ENCODE results near the gene FNBP1. TPM values are rescaled to one million over a fixed set of nuclear protein-coding genes. Genes with fewer than 3 reads are reported as not detected.

Gene FNBP1
- polyA plus RNA-seq, 2 of the 4 experiments (the other 2 are of a cell fraction) = 10.6 to 15.6 TPM

DNA sequence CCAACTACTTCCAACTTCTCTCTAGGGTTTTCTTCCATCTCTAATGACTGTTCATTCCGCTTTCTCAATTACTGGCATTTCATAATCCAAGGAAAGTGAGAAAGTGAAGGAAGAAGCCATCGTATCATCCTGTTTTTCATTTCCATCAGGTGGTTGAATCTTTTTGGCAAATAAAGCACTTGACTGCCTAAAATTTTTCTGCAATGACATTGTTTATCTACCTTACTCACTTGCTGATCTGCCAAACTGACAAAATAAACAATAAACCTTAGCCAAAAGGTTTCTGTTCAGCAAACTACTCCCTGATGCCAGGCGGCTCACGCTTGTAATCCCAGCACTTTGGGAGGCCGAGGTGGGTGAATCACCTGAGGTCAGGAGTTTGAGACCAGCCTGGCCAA lies 18.4 kb downstream of the FNBP1 start:
- ChIA-PET POLR2A (no interaction called here), CTCF (interaction anchor here (0.6 to 1.7 kb wide), 3 partner anchors 23 to 114 kb away, joined by 3 to 4 read pairs (median 4); no protein-coding TSS in a partner anchor)
- Histone ChIP-seq H3K4me1 (peaks cover 34% of the 10 kb centered on the region), H3K27ac (peak overlapping the region in 1 of 2 experiments; percentile 59; a peak in 3 of 6 replicates), H3K9me3 (peaks cover 5% of the 10 kb centered on the region; the same call in 1 of the 3 replicates), H3K4me2 (peak overlapping the region; percentile 66), H3K4me3 (no peak overlapping the region)
- DNase-seq (ENCODE audit: low read depth in 1 of 2, low spot score in 1 of 2) (peak; percentile 45 to 55), FAIRE-seq (no peak), ATAC-seq (peak in 1 of 2 experiments; percentile 75; a peak in 3 of 6 replicates)
- WGBS (ENCODE audit: missing lambda C conversion rate) = 11% methylated on average over 5 of the region's 5 CpGs
- no peak for TF ChIP-seq MYC (IDR thresholded peaks at IDR 0.05; ENCODE audit: borderline replicate concordance, low read length)
- TF ChIP-seq, protein P1, sequence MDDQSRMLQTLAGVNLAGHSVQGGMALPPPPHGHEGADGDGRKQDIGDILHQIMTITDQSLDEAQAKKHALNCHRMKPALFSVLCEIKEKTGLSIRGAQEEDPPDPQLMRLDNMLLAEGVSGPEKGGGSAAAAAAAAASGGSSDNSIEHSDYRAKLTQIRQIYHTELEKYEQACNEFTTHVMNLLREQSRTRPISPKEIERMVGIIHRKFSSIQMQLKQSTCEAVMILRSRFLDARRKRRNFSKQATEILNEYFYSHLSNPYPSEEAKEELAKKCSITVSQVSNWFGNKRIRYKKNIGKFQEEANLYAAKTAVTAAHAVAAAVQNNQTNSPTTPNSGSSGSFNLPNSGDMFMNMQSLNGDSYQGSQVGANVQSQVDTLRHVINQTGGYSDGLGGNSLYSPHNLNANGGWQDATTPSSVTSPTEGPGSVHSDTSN (IDR thresholded peaks at IDR 0.05) = no peak
- TF ChIP-seq FOSL2 (IDR thresholded peaks at IDR 0.05) = no peak
- peak; percentile 74 for TF ChIP-seq FOSL2 (CRISPR knock-in tag; IDR thresholded peaks at IDR 0.05)
- TF ChIP-seq, protein P2, sequence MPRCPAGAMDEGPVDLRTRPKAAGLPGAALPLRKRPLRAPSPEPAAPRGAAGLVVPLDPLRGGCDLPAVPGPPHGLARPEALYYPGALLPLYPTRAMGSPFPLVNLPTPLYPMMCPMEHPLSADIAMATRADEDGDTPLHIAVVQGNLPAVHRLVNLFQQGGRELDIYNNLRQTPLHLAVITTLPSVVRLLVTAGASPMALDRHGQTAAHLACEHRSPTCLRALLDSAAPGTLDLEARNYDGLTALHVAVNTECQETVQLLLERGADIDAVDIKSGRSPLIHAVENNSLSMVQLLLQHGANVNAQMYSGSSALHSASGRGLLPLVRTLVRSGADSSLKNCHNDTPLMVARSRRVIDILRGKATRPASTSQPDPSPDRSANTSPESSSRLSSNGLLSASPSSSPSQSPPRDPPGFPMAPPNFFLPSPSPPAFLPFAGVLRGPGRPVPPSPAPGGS (IDR thresholded peaks at IDR 0.05) = no peak
- peak; percentile 52; the same call in 1 of the 2 replicates for TF ChIP-seq JUNB (IDR thresholded peaks at IDR 0.05)
- peak; percentile 79; the same call in 1 of the 2 replicates for TF ChIP-seq GATA3 (IDR thresholded peaks at IDR 0.05; ENCODE audit: borderline replicate concordance)
- TF ChIP-seq, protein P3, sequence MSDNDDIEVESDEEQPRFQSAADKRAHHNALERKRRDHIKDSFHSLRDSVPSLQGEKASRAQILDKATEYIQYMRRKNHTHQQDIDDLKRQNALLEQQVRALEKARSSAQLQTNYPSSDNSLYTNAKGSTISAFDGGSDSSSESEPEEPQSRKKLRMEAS (IDR thresholded peaks at IDR 0.05) = peak; percentile 41; the same call in 1 of the 2 replicates
- no peak for TF ChIP-seq CBX8 (IDR thresholded peaks at IDR 0.05)
- peak; percentile 24 for TF ChIP-seq MAFK (IDR thresholded peaks at IDR 0.05; ENCODE audit: partially characterized antibody)
- TF ChIP-seq CEBPB (IDR thresholded peaks at IDR 0.05) = peak in 1 of 2 experiments; percentile 73; a peak in 2 of 4 replicates

DNA sequence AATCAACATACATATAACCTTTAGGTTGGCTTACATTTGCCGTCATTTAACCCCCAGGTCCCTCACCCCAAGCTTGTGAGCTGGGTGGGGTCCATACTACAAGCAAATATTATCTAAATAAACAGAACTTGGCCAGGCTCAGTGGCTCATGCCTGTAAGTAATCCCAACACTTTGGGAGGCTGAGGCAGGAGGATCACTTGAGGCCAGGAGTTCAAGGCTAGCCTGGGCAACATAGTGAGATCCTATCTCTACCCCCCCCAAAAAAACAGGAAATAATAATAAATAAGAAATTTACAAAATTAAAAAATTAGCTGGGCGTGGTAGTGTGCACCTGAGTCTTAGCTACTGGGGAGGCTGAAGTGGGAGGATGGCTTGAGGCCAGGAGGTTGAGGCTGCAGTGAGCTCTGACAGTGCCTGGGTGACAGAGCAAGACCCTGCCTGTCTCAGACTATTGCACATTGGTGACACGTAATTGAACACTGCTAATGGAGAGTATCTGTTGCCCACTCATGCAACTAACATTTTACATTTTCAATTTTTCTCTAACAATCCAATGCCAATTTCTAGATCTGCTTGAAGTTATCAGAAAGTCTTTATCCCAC lies 18.9 kb downstream of the FNBP1 start:
- Histone ChIP-seq H3K27ac (peak overlapping the region in 1 of 2 experiments; percentile 59; a peak in 3 of 6 replicates), H3K4me2 (peak overlapping the region; percentile 66), H3K9me3 (peaks cover 5% of the 10 kb centered on the region; the same call in 1 of the 3 replicates), H3K4me3 (no peak overlapping the region), H3K4me1 (peaks cover 34% of the 10 kb centered on the region)
- CTCF ChIA-PET = interaction anchor here (0.6 to 1.7 kb wide), 4 partner anchors 18 to 114 kb away, joined by 3 to 4 read pairs (median 4); no protein-coding TSS in a partner anchor
- ATAC-seq = 0 out of 6 replicates have a peak, but pooled peaks of 1 of the 2 experiments have one; percentile 17
- no peak for FAIRE-seq
- no peak for DNase-seq (ENCODE audit: low read depth in 1 of 2, low spot score in 1 of 2)
- POLR2A ChIA-PET = no interaction called here
- WGBS (ENCODE audit: missing lambda C conversion rate) = 65% methylated on average over 3 of the region's 3 CpGs
- TF ChIP-seq FOXS1 (CRISPR knock-in tag; IDR thresholded peaks at IDR 0.05) = no peak
- no peak for TF ChIP-seq FOSL2 (IDR thresholded peaks at IDR 0.05)
- no peak for TF ChIP-seq FOSL2 (CRISPR knock-in tag; IDR thresholded peaks at IDR 0.05)
- TF ChIP-seq, protein P4, sequence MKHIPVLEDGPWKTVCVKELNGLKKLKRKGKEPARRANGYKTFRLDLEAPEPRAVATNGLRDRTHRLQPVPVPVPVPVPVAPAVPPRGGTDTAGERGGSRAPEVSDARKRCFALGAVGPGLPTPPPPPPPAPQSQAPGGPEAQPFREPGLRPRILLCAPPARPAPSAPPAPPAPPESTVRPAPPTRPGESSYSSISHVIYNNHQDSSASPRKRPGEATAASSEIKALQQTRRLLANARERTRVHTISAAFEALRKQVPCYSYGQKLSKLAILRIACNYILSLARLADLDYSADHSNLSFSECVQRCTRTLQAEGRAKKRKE (CRISPR knock-in tag; IDR thresholded peaks at IDR 0.05; ENCODE audit: low read depth) = no peak
- TF ChIP-seq EP300 (IDR thresholded peaks at IDR 0.05) = no peak
- no peak for TF ChIP-seq MAFK (IDR thresholded peaks at IDR 0.05; ENCODE audit: partially characterized antibody)
- TF ChIP-seq FOSB (CRISPR knock-in tag; IDR thresholded peaks at IDR 0.05) = no peak
- no peak for TF ChIP-seq NR3C1 (IDR thresholded peaks at IDR 0.05)
- TF ChIP-seq HOXB5 (CRISPR knock-in tag; IDR thresholded peaks at IDR 0.05) = no peak
- TF ChIP-seq, protein P5, sequence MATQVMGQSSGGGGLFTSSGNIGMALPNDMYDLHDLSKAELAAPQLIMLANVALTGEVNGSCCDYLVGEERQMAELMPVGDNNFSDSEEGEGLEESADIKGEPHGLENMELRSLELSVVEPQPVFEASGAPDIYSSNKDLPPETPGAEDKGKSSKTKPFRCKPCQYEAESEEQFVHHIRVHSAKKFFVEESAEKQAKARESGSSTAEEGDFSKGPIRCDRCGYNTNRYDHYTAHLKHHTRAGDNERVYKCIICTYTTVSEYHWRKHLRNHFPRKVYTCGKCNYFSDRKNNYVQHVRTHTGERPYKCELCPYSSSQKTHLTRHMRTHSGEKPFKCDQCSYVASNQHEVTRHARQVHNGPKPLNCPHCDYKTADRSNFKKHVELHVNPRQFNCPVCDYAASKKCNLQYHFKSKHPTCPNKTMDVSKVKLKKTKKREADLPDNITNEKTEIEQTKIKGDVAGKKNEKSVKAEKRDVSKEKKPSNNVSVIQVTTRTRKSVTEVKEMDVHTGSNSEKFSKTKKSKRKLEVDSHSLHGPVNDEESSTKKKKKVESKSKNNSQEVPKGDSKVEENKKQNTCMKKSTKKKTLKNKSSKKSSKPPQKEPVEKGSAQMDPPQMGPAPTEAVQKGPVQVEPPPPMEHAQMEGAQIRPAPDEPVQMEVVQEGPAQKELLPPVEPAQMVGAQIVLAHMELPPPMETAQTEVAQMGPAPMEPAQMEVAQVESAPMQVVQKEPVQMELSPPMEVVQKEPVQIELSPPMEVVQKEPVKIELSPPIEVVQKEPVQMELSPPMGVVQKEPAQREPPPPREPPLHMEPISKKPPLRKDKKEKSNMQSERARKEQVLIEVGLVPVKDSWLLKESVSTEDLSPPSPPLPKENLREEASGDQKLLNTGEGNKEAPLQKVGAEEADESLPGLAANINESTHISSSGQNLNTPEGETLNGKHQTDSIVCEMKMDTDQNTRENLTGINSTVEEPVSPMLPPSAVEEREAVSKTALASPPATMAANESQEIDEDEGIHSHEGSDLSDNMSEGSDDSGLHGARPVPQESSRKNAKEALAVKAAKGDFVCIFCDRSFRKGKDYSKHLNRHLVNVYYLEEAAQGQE (IDR thresholded peaks at IDR 0.05) = no peak
- TF ChIP-seq KDM5A (IDR thresholded peaks at IDR 0.05) = no peak
- TF ChIP-seq RFX5 (IDR thresholded peaks at IDR 0.05) = no peak
- TF ChIP-seq KDM1A (IDR thresholded peaks at IDR 0.05; ENCODE audit: low read depth) = no peak
- TF ChIP-seq, protein P6, sequence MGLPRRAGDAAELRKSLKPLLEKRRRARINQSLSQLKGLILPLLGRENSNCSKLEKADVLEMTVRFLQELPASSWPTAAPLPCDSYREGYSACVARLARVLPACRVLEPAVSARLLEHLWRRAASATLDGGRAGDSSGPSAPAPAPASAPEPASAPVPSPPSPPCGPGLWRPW (IDR thresholded peaks at IDR 0.05) = no peak
- TF ChIP-seq, protein P2 (IDR thresholded peaks at IDR 0.05) = no peak
- TF ChIP-seq, protein P7, sequence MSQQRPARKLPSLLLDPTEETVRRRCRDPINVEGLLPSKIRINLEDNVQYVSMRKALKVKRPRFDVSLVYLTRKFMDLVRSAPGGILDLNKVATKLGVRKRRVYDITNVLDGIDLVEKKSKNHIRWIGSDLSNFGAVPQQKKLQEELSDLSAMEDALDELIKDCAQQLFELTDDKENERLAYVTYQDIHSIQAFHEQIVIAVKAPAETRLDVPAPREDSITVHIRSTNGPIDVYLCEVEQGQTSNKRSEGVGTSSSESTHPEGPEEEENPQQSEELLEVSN (IDR thresholded peaks at IDR 0.05; ENCODE audit: borderline replicate concordance, low read depth) = no peak
- TF ChIP-seq, protein P8, sequence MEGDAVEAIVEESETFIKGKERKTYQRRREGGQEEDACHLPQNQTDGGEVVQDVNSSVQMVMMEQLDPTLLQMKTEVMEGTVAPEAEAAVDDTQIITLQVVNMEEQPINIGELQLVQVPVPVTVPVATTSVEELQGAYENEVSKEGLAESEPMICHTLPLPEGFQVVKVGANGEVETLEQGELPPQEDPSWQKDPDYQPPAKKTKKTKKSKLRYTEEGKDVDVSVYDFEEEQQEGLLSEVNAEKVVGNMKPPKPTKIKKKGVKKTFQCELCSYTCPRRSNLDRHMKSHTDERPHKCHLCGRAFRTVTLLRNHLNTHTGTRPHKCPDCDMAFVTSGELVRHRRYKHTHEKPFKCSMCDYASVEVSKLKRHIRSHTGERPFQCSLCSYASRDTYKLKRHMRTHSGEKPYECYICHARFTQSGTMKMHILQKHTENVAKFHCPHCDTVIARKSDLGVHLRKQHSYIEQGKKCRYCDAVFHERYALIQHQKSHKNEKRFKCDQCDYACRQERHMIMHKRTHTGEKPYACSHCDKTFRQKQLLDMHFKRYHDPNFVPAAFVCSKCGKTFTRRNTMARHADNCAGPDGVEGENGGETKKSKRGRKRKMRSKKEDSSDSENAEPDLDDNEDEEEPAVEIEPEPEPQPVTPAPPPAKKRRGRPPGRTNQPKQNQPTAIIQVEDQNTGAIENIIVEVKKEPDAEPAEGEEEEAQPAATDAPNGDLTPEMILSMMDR (IDR thresholded peaks at IDR 0.05) = no peak
- no peak for TF ChIP-seq EHF (CRISPR knock-in tag; IDR thresholded peaks at IDR 0.05)
- TF ChIP-seq GATA3 (IDR thresholded peaks at IDR 0.05; ENCODE audit: borderline replicate concordance) = no peak
